Measurements from ENCODE around the gene PRKCE.

PRKCE gene

GRCh38 chr2:45669032-45669486 lies 17.6 kb downstream of the PRKCE start:
- no peak for DNase-seq (ENCODE audit: low spot score)
- TF ChIP-seq CTCF (IDR thresholded peaks at IDR 0.05; ENCODE audit: extremely low read depth, missing control alignments), result no peak

- TF ChIP-seq CTCF (IDR thresholded peaks at IDR 0.05; ENCODE audit: extremely low read depth, missing control alignments), result no peak
- DNase-seq (ENCODE audit: low spot score), result no peak
Measured at GRCh38 chr2:45670646-45671045, 19.2 kb downstream of the PRKCE start.

- DNase-seq (ENCODE audit: low spot score), result no peak
- no peak for TF ChIP-seq CTCF (IDR thresholded peaks at IDR 0.05; ENCODE audit: extremely low read depth, missing control alignments)
Measured at GRCh38 chr2:45672138-45672537, 20.7 kb downstream of the PRKCE start.

GRCh38 chr2:45674035-45674816 lies 22.8 kb downstream of the PRKCE start:
- TF ChIP-seq CTCF (IDR thresholded peaks at IDR 0.05; ENCODE audit: extremely low read depth, missing control alignments), result no peak

GRCh38 chr2:45675263-45675812 lies 23.9 kb downstream of the PRKCE start:
- no peak for DNase-seq (ENCODE audit: low spot score)
- no peak for TF ChIP-seq CTCF (IDR thresholded peaks at IDR 0.05; ENCODE audit: extremely low read depth, missing control alignments)

More at GRCh38 chr2:45674035-45674816, 22.8 kb downstream of the PRKCE start:
- no peak for DNase-seq (ENCODE audit: low spot score)

GRCh38 chr2:45676088-45676487 lies 24.6 kb downstream of the PRKCE start:
- no peak for TF ChIP-seq CTCF (IDR thresholded peaks at IDR 0.05; ENCODE audit: extremely low read depth, missing control alignments)
- DNase-seq (ENCODE audit: low spot score), result no peak

GRCh38 chr2:45678791-45679348 lies 27.4 kb downstream of the PRKCE start:
- TF ChIP-seq CTCF (IDR thresholded peaks at IDR 0.05; ENCODE audit: extremely low read depth, missing control alignments), result no peak
- DNase-seq (ENCODE audit: low spot score), result no peak

Data from GM20000 (cell line).